GM19324 (cell line): ENCODE data around the gene TRIB2.

Experiments
- ATAC-seq: cut with Tn5 transposase; IDR thresholded peaks from one replicate; pipeline ENCODE4 v1.9.1; 2021; ENCODE audit warnings: mild to moderate bottlenecking, moderate library complexity; ENCODE audit not compliant: unreplicated experiment, low FRiP score

TRIB2 gene

DNA sequence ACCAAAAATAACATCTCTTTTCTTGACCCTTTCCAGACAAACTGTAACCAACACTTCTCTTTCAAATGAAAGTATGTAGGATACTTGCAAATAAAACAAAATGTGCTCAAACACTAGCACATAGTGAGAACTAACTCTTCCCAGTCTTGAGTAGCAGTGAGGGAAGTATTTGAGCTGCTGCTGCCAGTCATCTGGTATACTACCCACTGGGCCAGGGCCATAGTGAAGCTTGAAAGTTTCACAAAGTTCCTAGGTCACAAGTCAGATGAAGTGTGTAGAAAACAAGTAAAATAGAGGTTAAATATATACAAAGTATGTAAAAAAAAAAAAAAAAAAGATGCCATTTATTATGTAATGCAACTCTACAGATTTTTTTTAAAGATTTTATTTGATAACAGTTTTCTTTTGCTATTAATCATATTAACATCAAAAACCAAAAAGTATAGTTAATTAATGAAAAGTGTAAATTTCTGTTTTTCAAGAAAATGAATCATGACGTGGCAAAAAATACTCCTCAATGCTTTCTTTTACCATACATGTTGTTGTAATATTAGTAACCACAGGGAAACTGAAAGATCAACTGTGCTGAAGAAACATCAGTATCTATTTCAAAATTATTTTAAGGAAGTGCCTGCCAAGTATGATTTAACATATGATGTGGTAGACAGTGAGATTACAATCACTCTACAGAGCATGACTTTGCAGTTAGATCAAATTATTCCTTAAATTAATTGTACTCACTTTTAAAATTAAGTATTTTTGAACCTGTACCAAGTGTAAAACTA is 21.6 kb upstream of the TRIB2 start:
- no peak for ATAC-seq

DNA sequence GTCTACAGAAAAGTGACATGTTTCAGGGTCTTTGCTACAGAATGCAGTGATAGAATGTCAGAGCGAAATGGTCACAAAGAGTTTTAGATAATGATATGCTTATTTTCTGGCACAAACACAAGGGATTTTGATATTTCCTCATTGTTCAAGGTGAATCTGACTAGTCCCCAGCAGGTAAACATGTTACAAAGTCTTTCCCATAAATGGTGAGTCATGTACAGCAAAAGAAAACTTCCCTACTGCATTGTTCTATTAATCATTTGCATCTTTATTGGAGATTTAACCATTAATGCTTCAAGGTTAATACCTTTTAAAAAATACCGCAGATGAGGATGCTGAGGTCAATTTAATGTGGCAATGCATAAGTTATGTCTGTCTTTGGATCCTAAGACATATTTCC is 19.1 kb upstream of the TRIB2 start:
- no peak for ATAC-seq

- ATAC-seq = no peak
Observed at GRCh38 chr2:12700989-12701388, 15.7 kb upstream of the TRIB2 start.

DNA sequence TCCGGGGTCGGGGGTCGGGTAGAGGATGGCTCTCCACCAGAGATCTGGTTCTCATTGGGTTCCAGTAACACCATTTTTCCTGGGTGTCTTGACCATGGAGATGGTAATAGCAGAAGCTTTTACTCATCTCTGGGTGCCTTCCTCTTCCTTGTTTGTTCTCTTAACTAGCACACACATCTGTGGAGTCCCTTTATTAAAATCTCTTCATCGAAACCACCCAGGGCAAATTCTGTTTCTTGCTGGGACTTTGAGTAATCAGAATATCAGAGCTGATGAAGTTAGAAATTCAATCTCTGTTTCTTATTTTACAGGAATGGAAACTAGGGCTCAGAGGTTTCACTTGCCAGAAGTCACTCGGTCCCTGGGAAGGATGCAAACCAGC is 15.0 kb upstream of the TRIB2 start:
- ATAC-seq = no peak

DNA sequence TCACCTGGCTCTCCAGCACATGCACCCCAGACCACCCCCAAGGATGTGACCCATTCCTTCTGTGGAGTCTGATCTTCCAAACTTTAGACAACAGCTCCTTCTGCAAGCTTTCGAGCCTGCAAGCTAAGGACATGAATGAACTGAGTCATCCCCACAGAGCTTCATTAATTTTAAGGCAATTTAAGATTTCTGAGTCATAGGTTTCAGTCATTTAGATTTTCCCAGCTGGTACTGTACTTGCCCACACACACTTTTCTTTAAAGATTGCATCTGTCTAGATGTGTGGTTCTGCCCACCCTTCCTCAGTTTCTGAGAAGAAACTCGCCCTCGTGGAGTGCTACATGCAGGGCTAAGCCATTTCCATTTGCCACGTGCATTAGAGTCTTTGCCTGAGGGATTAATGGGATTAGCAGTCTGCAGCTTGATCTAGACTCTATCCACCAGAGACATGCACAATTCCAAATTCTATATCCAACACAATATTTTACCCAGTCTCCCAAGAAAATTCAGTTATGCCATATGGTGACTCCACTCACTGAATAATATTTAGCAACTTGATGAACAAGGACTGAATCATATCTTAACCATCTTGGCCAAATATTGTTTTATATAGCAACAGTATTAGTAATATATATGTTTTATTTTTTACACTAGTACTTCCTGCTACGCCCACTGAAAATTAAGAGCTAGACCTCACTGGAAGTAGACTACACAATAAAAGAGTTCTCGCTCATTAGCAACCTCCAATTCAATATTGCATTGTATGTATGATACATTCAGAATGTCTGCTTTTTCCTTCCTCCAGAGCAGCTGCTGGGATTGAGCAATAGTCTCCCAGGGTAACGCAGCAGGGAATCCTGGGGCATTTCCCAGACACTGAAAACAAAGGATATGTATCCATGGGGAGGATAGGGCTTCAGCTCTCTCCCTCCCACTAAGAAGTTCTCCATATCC is 14.3 kb upstream of the TRIB2 start:
- no peak for ATAC-seq

DNA sequence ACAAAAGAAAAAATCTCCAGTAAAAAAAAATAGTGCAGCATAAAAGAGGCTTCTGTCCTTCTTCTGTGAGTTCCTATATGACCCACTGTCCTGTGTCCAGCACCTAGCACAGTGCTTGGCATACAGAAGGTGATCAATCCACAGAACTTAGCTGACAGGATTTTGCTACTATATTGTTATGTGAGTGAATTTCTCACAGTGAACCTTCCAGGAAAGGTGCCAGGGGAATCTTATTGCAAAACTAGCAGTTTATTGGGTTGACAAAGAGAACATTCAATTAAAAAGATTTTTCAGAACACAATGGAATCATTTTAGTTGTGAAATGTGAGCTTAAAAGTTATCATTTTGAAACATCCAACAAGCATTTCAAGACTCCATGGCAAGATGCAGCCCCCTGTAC is 12.4 kb upstream of the TRIB2 start:
- no peak for ATAC-seq

GRCh38 chr2:12705230-12705629 is 11.5 kb upstream of the TRIB2 start:
- no peak for ATAC-seq

GRCh38 chr2:12705742-12706141 is 11.0 kb upstream of the TRIB2 start:
- no peak for ATAC-seq

DNA sequence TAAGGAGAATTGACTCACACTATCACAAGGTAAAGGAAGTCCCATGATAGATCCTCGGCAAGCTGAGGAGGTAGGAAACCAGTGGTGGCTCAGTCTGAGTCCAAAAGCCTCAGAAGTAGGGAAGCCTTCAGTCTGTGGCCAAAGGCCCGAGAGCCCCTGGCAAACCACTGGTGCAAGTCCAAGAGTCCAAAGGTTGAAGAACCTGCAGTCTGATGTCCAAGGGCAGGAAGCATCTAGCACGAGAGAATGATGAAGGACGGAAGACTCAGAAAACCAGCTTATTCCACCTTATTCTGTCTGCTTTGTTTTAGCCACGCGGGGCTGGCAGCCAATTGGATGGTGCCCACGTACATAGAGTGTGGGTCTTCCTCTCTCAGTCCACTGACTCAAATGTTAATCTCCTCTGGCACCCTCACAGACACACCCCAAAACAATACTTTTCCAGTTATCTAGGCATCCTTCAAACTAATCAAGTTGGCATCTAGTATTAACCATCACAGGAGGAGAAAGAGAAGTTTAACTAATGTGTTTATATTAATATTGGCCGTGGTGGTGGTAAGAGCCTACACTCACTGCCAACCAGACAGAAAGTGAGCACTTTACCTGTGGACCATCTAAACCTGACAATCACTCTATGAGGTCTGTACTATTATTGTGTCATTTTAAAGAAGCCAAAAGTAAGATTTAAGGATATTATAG is 8.1 kb upstream of the TRIB2 start:
- no peak for ATAC-seq

GRCh38 chr2:12709207-12709522 is 7.6 kb upstream of the TRIB2 start:
- no peak for ATAC-seq

GRCh38 chr2:12710301-12710700 is 6.4 kb upstream of the TRIB2 start:
- ATAC-seq = no peak

- no peak for ATAC-seq
Observed at GRCh38 chr2:12711339-12711738, 5.4 kb upstream of the TRIB2 start.

- no peak for ATAC-seq
Observed at GRCh38 chr2:12712881-12713280, 3.9 kb upstream of the TRIB2 start.

- ATAC-seq = no peak
Observed at GRCh38 chr2:12714391-12715221, 2.1 kb upstream of the TRIB2 start.

DNA sequence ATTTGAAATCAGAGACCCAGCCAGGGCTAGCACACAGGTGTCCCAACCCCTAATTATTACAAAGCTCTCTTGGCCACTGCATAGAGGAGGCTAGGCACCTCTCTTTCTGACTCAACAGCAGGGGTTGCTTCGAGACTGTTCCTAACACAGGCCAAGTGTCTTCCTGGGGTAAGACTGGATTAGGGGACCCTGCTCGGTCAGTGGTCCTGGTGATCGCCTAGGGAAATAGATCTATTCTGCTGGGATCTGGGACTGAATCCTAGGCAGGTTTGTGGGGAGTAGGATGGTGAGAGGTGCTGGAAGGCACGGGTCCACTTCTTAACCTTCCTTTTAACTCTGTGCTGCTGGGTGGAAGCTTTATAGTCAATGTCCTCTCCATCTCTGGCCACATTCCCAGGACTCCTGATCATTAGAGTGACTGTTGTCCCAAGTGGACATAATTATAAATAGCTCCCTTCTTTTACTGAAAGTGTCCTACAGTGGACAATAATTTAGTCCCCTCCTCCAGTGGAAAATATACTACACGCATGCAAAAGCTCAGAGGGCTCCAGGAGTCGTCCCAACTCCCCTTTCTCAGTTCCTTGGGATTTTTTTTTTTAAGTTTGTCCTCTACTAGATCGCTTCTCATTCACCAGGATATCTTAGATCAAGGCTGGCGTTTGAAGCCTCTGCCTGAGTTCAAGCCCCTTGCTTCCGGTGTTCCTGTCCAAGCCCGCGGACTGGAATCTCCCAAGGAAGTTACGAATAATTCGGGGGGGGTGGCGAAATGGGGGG is 1.3 kb upstream of the TRIB2 start:
- ATAC-seq = no peak

GRCh38 chr2:12716032-12716281 is 779 bp upstream of the TRIB2 start:
- no peak for ATAC-seq

GRCh38 chr2:12717191-12718014 is 667 bp downstream of the TRIB2 start:
- ATAC-seq = no peak

GRCh38 chr2:12718015-12718671 is 1.4 kb downstream of the TRIB2 start:
- ATAC-seq = no peak
